Stimulated activated CD4-positive, alpha-beta T cell treated with anti-CD3 and anti-CD28 coated beads, Interleukin-1b, Interleukin-23, amount 100 ng/mL, for 24 hours (primary cell): ENCODE data around the gene ARAP2.

ENCODE experiments used
- DNase-seq, 4 experiments: peaks; one replicate each; pipeline ENCODE4 v3.0.0-alpha.2; 2020; ENCODE audit warnings: low read depth in 4 of 4, low spot score in 1 of 4

Gene ARAP2

DNA sequence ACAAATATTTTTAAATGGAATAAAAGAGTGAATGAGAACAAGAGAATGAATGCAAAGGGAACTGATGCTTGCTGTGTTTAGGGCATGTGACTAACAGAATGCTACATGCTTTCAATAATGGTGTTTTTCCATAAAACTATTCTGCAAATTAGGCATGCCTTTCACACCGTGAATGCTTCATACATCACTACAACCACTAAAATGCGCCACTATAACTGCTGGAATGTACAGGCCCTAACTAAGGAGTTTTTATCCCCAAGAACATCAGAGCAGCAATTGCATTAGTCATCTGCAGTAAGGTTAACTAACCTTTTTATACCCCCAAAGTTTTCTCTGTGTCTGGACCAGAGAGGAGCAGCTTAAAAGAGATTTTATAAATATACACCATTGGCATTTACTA, 190.4 kb downstream of the ARAP2 start:
- no peak for DNase-seq

DNA sequence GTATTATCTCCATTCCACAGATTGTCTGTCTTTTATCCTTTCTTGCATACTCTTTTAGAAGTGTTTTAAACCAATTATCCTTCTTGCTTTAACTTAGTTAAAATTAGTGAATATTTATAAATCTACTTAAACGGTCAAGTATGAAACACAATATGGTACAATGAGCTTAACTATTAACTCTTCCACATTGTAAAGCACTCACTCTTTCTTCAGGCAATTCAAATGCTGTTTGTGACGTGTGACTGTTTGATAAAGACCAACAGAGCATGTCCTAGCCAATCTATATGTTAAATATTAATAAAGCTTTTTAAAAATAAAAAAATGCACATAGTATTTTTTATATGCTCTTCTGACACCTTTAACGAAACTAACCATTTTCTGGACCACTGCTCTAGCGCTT, 192.7 kb downstream of the ARAP2 start:
- no peak for DNase-seq

DNA sequence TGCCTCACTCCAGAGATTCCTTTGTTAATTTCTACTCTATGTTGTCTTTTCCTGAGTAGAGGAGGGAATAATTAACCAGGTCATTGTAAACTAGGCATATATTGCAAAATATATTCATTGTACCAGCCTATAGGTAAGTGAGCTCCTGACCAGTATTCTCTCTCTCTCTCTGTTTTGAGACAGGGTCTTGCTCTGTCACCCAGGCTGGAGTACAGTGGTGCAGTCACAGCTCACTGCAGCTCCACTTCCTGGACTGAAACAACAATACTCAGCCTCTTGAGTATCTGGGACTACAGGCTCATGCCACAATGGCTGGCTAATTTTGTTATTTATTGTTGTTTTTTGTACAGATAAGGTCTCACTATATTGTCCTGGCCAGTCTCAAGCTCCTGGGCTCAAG, 198.3 kb downstream of the ARAP2 start:
- DNase-seq = no peak

DNA sequence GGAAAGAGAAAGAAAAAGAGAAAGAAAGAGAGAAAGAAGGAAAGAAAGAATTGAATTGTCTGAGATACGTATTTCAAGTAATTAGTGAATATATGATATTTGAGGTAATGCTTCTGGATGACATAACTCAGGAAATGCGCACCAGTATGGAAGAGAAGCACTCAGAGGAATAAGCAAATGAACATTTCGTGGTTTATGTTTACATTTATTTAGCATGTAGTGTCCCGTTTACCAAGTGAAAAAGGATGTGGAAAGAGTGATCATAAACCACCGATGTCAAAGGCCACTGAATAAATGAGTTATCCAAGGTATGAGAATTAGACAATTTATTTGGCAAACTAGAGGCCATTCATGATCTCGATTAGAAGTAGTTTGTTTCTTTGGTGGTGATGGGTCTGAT, 200.4 kb downstream of the ARAP2 start:
- no peak for DNase-seq

DNA sequence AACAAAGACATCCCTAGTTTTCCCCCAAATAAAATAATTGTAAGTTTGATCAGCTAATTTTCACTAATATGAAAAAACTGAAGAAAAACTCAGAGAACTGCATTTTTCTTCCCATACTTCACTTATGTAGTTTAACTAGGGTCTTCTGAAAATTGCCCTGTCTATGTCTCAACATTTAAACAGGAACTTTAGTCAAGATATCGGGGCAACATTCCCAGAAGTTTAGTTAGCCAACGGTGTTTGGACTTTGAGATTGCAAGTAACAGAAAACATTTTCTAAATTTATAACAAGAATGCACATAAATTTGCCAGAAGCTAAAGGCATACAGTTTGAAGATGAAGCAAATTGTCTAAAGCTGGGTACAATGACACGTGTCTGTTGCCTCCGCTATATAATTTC, 201.1 kb downstream of the ARAP2 start:
- DNase-seq = no peak

DNA sequence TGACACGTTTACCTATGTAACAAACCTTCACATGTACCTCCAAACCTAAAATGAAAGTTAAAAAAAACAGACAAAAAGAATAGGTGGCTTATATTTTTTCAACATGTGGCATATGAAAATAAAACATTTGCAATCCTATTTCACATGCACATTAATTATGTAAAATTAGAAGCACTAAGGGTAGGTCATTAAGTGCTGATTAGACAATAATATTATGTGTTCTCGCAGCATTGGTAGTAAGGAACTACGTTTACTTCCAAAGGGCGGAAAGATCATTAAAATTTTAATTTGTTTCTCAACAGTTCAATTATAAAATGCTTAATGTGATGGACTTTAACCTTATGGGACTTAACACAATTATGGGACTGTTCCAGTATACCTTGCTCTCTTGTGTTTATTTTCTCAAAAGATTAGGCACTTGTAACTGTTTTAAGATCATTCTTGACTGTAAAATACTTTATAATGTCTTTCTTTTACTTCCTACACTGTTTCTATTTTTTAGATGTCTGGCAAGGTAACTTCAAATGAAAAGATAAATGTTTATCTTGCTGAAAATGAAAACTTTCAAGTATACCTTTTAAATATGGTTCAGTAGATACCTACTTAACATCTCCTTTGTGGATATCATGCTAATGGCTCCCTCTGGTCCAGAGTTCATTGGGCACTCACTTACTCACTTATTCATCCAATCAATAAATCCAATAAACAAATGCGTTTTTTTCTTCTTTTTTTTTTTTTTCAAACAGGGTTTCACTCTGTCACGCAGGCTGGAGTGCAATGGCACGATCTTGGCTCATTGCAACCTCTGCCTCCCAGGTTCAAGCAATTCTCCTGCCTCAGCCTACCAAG, 202.0 kb downstream of the ARAP2 start:
- DNase-seq = no peak

DNA sequence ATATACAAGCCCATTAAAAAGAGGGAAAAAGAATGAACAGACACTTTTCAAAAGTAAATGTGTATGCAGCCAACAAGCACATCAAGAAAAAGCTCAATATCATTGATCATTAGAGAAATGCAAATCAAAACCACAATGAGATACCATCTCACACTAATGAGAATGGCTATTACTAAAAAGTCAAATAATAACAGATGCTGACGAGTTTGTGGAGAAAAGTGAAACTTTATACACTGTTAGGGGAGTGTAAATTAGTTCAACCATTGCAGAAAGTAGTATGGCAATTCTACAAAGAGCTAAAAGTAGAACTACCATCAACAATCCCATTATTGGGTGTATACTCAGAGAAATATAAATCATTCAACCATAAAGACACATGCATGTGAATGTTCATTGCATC, 203.0 kb downstream of the ARAP2 start:
- DNase-seq = no peak

DNA sequence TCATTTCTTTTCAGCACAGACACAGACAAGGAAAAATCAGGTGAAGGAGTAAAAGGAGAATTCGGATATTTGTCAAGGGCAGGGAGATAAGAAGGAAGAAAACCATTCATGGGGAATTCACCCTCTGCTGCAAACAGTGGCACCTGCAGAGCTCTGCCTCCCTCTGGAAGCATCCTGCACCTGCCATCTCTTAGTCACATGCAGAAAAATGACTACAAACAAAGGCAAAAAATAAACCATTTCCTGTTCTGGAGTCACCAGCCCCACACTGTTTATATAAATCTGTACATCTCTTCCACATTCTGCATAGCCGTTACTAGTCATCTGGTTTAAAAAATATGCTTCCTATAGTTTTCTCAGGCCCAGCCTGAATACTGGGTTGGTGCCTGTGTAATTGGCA, 205.3 kb downstream of the ARAP2 start:
- no peak for DNase-seq

DNA sequence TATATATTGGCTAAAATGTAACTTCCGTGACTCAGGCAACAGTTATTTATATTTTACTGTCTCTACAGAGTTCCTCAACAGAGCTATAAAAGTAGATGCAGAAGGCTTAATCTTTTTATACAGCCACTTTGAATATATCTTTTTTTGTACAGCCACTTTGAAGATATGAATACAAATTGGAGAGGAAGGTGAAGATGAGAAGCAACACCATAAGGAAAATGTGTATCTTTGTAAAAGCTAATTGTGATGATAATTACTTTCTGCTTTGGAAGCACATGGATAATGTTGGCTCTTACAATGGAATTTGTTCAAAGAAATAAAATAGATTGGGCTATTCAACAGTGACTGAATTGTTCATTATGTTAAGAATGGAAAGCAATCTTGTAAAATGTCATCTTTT, 205.8 kb downstream of the ARAP2 start:
- DNase-seq = no peak

DNA sequence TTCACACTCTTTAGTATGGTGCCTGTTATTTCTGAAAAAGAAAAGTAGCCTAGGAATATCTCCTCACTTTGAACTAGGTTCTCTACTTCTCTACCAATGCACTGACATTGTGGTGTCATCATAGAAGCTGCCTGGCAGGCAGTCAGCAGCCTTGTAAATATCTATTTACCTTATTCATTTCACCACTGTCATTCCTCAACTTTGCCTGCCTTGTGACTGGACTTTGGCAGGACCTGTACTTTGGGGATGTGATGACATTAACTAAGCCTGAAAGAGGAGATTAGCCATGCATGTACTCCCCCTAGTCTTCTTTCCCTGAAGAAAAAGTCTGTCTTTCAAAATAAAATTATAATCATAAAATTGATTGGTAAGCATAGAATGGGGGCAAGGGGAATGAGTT, 207.2 kb downstream of the ARAP2 start:
- DNase-seq = no peak

DNA sequence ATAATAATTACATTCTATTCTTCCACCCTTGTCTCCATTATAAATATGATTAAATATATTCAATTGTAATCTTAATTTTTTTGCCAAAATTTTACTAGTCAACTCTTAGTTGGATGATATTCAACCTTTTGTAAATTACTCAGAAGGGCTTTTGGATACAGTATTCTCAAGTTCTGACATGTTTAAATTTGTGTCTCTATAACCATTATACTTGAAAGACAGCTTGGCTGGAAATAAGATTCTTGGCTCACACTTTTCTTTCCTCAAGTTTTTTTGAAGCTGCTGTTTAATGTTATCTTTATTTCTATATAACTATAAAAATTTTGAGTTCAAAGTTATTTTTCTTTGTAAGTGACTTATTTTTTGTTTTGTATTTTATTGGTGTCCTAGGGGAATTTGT, 214.4 kb downstream of the ARAP2 start:
- DNase-seq = no peak

DNA sequence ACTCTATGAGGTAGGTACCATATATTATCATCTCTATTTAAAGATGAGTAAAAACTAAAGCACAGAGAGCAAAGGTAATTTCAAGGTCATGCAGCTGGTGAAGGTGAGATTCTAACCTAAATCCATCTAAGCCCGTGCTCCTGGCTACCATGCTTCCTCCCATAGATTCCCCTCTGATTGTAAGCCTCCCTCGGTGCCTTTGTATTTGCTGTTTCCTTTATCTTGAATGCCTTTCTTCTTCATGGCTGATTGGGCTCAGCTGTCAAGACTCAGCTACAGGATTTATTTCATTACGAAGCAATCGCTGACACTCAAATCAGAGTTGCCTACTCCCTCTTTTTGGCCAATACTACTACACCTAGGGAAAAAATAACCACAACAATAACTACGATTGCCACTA, 217.1 kb downstream of the ARAP2 start:
- DNase-seq = no peak

DNA sequence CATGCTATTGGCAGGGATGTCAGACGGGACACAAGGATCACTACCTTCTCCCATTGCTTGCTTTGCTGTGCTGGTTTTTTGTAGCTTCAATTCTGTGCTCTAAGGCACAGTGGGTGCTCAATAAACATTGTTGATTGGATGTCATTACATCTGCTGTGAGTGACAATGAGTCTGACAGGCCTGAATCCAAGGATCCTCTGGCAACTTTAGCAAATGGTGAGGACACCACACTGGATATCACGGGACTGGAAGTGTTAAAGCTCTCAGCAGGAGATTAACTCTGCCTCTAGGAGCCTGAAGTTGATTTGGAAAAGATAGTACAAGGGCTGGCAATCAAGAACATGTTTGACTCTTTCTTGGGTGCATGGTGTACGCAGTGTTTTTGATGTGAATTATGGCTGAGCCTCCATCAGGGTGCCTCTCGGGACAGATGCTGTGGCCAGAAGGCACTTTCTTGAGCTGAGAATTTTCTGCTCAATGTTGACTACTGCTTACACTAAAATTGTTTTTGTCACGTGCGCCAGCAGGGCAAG, 217.9 kb downstream of the ARAP2 start:
- no peak for DNase-seq

DNA sequence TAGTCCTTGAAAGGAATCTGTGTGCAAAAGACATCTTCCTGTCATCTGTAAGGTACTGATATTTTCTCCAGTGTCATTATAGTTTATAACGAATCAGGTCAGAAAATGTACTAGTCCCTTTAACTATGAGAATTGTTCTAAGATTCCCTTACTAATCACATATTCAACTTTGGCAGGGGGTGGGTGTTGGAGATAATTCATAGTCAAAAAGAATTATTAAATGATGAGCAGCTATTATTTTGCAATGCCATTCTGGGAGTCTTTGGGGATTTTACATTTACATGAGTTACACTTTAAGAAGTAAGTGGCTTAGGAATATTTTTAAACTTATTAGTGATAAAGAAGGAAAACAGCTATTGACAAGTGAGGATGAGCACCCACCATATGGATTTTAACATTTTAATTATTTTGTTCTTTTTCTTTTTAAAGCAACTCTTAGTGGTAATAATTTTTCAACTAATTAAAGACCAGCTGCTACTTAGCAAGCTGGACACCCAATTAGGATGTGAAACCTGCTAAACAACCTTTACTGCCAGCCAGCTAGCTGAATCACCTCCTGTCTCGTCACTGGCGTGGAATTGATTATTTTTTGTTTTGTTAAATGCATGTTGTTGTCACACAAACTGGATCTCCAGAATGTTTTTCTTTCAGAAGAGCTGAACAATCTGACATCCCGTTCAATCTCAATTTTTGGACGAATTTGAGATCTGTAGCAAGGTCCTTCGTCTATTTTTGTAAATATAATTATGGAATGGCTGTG, 219.2 kb downstream of the ARAP2 start:
- DNase-seq = no peak

DNA sequence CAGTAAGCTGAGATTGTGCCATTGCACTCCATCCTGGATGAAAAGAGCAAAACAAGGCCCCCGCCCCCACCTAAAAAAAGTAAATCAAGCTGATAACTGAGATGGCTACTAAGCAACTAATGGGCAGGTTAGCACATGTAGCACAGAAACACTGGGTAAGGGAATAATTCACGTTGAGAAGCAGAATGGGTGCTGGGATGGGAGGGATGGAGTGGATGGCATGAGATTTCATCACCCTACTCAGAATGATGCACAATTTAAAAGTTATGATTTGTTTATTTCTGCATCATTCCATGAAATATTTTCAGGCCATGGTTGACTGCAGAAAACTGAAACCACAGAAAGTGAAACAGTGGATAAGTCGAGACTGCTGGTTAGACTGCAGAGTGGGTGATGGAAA, 224.0 kb downstream of the ARAP2 start:
- no peak for DNase-seq
